Upper lobe of left lung (tissue), 6 donors: Measurements from ENCODE around the gene FLT1. TPM values are rescaled to one million over a fixed set of nuclear protein-coding genes. Genes with fewer than 3 reads are reported as not detected.
A peak's percentile ranks its signal among the peaks of the same experiment; 100 is the strongest.

Experiments used
- ATAC-seq, 2 donors: fragments of 200-7000 bp; cut with Tn5 transposase; one replicate each; pipeline ENCODE4 v1.9.1; 2022; ENCODE audit warnings: mild to moderate bottlenecking in 2 of 2, moderate library complexity in 2 of 2; ENCODE audit not compliant: low FRiP score in 2 of 2
- DNase-seq, 2 donors: peaks; one replicate each; pipeline ENCODE4 v3.0.0-alpha.2; 2019 to 2020
- H3K27ac ChIP-seq, 4 donors: fragments of 200-600 bp; sonication (generic); one replicate each; pipeline ENCODE4 v1.5.1; 2016 to 2019
- H3K27me3 ChIP-seq, 4 donors: fragments of 200-600 bp; sonication (generic); one replicate each; pipeline ENCODE4 v1.5.1; 2017 to 2019
- H3K36me3 ChIP-seq, 4 donors: fragments of 200-600 bp; sonication (generic); one replicate each; pipeline ENCODE4 v1.5.1; 2016 to 2019
- H3K4me1 ChIP-seq, 4 donors: fragments of 200-600 bp; sonication (generic); one replicate each; pipeline ENCODE4 v1.5.1; 2018 to 2019
- H3K4me3 ChIP-seq, 4 donors: fragments of 200-600 bp; sonication (generic); one replicate each; pipeline ENCODE4 v1.5.1; 2017 to 2019; ENCODE audit warnings: mild to moderate bottlenecking in 2 of 4, moderate library complexity in 1 of 4
- H3K9me3 ChIP-seq, 4 donors: fragments of 200-600 bp; sonication (generic); one replicate each; pipeline ENCODE4 v1.5.1; 2018 to 2019
- EP300 ChIP-seq, 4 donors: sonication (generic); formaldehyde crosslinking; IDR thresholded peaks; one replicate each; pipeline ENCODE4 v1.5.1; 2017; ENCODE audit warnings: antibody characterized with exemption in 4 of 4, control low read depth in 2 of 4
- POLR2A ChIP-seq, 4 donors: fragments of 450-650 bp; IDR thresholded peaks; one replicate each; pipeline ENCODE4 v1.5.1; 2016 to 2017; ENCODE audit warnings: antibody characterized with exemption in 4 of 4, mild to moderate bottlenecking in 2 of 4
- POLR2AphosphoS5 ChIP-seq, 2 donors: sonication (generic); formaldehyde crosslinking; IDR thresholded peaks; one replicate each; pipeline ENCODE4 v1.5.1; 2017; ENCODE audit warnings: antibody characterized with exemption in 2 of 2
- WGBS, 2 donors: methylation state at CpG; one replicate each; pipeline ENCODE4 v1.1.5; 2017 to 2018; 5-methylcytosine and 5-hydroxymethylcytosine counted together
- total RNA-seq, 6 donors: library from RNA; depleted of rRNA in 4 of 6; stranded (reverse); fragments of >200 nt in 4 of 6; gene quantifications; one replicate each; pipeline versions ENCODE4 v1.1.0 to v1.2.1, GENCODE V29; 2016 to 2021
- TF ChIP-seq, protein P1 (sequence below), 6 experiments: fragments of 450-650 bp in 4 of 6; fragments of 200-600 bp in 2 of 6; sonication (generic) in 2 of 6; IDR thresholded peaks; one replicate each; pipeline ENCODE4 v1.5.1; 2016 to 2019; ENCODE audit warnings: antibody characterized with exemption in 6 of 6
- donor health status: DM: no; HTN: no; CAD: no; lungs with moderate emphysema.
- donor health status: DM: no; HTN: yes; CAD: no; lungs with severe emphysema.

The FLT1 gene
- total RNA-seq, 6 donors from 2014 or later: 20.9 to 47.9 (median 25.5) TPM

DNA sequence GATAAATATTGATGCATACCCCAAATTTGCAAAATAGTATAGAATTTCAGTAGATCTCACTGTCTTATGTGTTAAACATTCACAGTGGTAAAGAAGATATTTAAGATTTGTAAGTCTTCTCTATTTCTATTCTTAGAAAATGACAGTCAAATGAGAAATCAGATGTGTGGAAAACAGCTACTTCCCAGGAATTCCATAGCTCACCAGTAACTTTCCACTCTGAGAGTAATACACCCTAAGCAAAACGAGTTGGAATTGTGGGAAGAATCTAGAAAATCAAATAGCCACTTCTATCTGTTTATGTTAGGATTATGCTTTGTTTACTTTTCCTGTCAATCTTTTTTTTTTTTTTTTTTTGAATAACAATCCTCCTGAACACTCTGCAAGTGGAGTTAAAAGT, 69.1 kb downstream of the FLT1 start:
- no peak for ATAC-seq
- DNase-seq: no peak

DNA sequence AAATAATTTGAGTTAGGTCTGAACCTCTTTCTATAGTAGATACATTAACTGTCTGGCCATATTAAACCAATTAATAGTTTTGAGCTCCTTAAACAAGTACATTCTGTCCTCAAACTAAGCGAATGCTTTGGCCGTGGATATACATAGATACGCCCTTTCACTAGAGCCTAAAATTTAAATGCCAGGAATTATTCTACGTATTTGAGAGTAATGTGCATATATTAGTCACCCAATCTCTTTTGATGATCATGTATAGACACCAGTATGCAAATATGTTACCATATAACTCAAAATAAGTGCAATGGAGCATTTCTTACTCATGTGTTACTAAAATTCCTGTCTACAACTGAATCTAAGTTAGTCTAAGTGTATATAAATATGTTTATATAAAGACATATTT, 70.4 kb downstream of the FLT1 start:
- TF ChIP-seq, protein P1, sequence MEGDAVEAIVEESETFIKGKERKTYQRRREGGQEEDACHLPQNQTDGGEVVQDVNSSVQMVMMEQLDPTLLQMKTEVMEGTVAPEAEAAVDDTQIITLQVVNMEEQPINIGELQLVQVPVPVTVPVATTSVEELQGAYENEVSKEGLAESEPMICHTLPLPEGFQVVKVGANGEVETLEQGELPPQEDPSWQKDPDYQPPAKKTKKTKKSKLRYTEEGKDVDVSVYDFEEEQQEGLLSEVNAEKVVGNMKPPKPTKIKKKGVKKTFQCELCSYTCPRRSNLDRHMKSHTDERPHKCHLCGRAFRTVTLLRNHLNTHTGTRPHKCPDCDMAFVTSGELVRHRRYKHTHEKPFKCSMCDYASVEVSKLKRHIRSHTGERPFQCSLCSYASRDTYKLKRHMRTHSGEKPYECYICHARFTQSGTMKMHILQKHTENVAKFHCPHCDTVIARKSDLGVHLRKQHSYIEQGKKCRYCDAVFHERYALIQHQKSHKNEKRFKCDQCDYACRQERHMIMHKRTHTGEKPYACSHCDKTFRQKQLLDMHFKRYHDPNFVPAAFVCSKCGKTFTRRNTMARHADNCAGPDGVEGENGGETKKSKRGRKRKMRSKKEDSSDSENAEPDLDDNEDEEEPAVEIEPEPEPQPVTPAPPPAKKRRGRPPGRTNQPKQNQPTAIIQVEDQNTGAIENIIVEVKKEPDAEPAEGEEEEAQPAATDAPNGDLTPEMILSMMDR (IDR thresholded peaks at IDR 0.05): no peak
- no peak for TF ChIP-seq EP300 (IDR thresholded peaks at IDR 0.05)
- TF ChIP-seq POLR2AphosphoS5 (IDR thresholded peaks at IDR 0.05): no peak
- no peak for TF ChIP-seq POLR2A (IDR thresholded peaks at IDR 0.05)
- Histone ChIP-seq H3K27ac (no peak overlapping the region), H3K4me3 (no peak overlapping the region), H3K4me1 (peaks cover 6 to 26% (median 17%) of the 10 kb centered on the region in 4 donors), H3K27me3 (no peaks in the 10 kb centered on the region), H3K9me3 (no peaks in the 10 kb centered on the region), H3K36me3 (peaks cover 0 to 19% (median 0%) of the 10 kb centered on the region in 4 donors)
- ATAC-seq: no peak
- no peak for DNase-seq
- 97 to 98% methylated on average over 4 of the region's 4 CpGs for WGBS, 2 donors

More for the DNA sequence above, 69.1 kb downstream of the FLT1 start:
- no peak overlapping the region for H3K27ac ChIP-seq
- WGBS, 2 donors: 15 to 21% methylated on average over 1 of the region's 1 CpG
- TF ChIP-seq POLR2AphosphoS5 (IDR thresholded peaks at IDR 0.05) (no peak), EP300 (IDR thresholded peaks at IDR 0.05) (no peak), POLR2A (IDR thresholded peaks at IDR 0.05) (no peak)
- TF ChIP-seq, protein P1 (IDR thresholded peaks at IDR 0.05): no peak
- no peaks in the 10 kb centered on the region for H3K9me3 ChIP-seq
- no peak overlapping the region for H3K4me3 ChIP-seq
- peaks cover 0 to 32% (median 0%) of the 10 kb centered on the region in 4 donors for H3K36me3 ChIP-seq
- H3K4me1 ChIP-seq: peaks cover 6 to 26% (median 17%) of the 10 kb centered on the region in 4 donors
- no peaks in the 10 kb centered on the region for H3K27me3 ChIP-seq

DNA sequence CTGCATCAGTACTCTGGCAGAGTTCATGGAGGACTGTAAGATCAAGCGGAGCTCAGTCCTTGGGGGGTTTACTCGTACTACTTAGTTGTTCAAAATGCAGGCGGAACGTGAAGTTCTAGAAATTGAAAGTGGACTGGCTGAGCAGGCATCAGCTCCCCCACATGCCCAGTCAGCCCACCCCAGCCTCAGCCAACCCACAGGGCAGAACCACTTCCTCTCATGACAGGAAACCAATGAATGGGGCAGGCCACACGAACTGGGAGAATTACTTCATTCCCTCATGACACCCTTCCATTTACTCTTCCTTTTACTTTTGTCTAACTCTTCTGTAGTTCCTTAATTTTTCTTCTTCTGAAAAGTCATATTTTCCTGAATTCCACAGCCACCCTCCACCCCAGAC, 71.9 kb downstream of the FLT1 start:
- peak in 1 of 2 donors; percentile 63 for DNase-seq
- peak overlapping the region in 1 of 4 donors; percentile 32 for H3K27ac ChIP-seq
- peak; percentile 73 to 89 for ATAC-seq
- no peaks in the 10 kb centered on the region for H3K27me3 ChIP-seq
- H3K9me3 ChIP-seq: no peaks in the 10 kb centered on the region
- no peak overlapping the region for H3K4me3 ChIP-seq
- WGBS, 2 donors: 46 to 51% methylated on average over 5 of the region's 5 CpGs
- peaks cover 0 to 17% (median 0%) of the 10 kb centered on the region in 4 donors for H3K36me3 ChIP-seq
- peaks cover 6 to 26% (median 17%) of the 10 kb centered on the region in 4 donors for H3K4me1 ChIP-seq
- peak in 1 of 2 donors; percentile 52 for TF ChIP-seq POLR2AphosphoS5 (IDR thresholded peaks at IDR 0.05)
- TF ChIP-seq, protein P1 (IDR thresholded peaks at IDR 0.05): no peak
- TF ChIP-seq POLR2A (IDR thresholded peaks at IDR 0.05): no peak
- peak in 1 of 4 donors; percentile 21 for TF ChIP-seq EP300 (IDR thresholded peaks at IDR 0.05)

DNA sequence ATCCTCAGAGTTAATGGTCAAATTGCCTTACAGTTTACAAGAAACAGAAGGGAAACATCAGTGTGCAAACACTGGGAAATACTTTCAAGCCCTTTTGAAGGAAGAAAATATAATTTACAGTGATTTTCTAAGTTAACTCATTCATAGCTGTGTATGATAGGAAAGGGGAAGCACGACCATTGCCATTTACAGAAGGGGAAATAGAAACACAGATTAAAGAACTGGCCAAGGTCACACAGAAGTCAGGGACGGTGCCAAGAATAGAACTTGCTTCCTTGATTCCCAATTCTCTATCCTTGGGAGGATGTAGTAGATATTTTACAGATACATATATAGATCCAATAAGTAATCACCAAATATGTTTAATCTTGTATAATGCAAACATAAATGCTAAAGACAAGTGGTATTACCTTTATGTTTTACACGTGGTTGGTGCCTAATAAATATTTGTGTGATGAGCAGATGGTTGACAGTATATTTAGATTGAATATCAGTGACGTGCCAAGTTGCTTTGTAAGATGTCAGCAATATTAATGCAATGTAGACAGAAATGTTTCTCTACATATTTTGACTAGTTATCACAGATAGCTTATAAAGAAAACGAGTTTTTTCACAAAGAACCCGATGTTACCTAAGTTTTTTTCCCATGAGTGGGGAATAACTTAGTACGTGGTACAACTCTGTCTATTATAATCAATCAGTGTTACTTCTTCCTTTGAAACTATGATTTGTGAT, 73.1 kb downstream of the FLT1 start:
- 44 to 54% methylated on average over 7 of the region's 7 CpGs for WGBS, 2 donors

More for the DNA sequence above, 73.1 kb downstream of the FLT1 start:
- TF ChIP-seq POLR2AphosphoS5 (IDR thresholded peaks at IDR 0.05) (no peak), EP300 (IDR thresholded peaks at IDR 0.05) (no peak), POLR2A (IDR thresholded peaks at IDR 0.05) (no peak)
- TF ChIP-seq, protein P1 (IDR thresholded peaks at IDR 0.05): no peak
- Histone ChIP-seq H3K27ac (no peak overlapping the region), H3K27me3 (no peaks in the 10 kb centered on the region), H3K36me3 (peaks cover 0 to 6% (median 0%) of the 10 kb centered on the region in 4 donors), H3K4me1 (peaks cover 6 to 26% (median 15%) of the 10 kb centered on the region in 4 donors), H3K9me3 (no peaks in the 10 kb centered on the region), H3K4me3 (no peak overlapping the region)
- DNase-seq: no peak
- ATAC-seq: no peak
